Measurements from ENCODE around the gene CLDN20. TPM values are rescaled to one million over a fixed set of nuclear protein-coding genes. Genes with fewer than 3 reads are reported as not detected.

CLDN20 gene
- total RNA-seq, 2 donors from 2014 or later = not detected

- WGBS, 2 donors = 81% methylated on average over 4 of the region's 4 CpGs
- Histone ChIP-seq H3K36me3 (replicated peaks in 1 of 2; ENCODE audit: insufficient read depth in 1 of 2, low read depth in 2 of 2) (no peaks in the 10 kb centered on the region), H3K9me3 (no peaks in the 10 kb centered on the region), H3K27me3 (no peaks in the 10 kb centered on the region), H3K4me3 (no peak overlapping the region), H3K4me1 (peaks cover 10% of the 10 kb centered on the region), H3K27ac (no peak overlapping the region)
- intact Hi-C loops (cut with DNase I) = no loop called here
- no peak for ATAC-seq
- TF ChIP-seq POLR2A (IDR thresholded peaks at IDR 0.05) = no peak
- TF ChIP-seq, protein P1, sequence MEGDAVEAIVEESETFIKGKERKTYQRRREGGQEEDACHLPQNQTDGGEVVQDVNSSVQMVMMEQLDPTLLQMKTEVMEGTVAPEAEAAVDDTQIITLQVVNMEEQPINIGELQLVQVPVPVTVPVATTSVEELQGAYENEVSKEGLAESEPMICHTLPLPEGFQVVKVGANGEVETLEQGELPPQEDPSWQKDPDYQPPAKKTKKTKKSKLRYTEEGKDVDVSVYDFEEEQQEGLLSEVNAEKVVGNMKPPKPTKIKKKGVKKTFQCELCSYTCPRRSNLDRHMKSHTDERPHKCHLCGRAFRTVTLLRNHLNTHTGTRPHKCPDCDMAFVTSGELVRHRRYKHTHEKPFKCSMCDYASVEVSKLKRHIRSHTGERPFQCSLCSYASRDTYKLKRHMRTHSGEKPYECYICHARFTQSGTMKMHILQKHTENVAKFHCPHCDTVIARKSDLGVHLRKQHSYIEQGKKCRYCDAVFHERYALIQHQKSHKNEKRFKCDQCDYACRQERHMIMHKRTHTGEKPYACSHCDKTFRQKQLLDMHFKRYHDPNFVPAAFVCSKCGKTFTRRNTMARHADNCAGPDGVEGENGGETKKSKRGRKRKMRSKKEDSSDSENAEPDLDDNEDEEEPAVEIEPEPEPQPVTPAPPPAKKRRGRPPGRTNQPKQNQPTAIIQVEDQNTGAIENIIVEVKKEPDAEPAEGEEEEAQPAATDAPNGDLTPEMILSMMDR (IDR thresholded peaks at IDR 0.05) = no peak
- DNase-seq = no peak
These were observed 29.1 kb upstream of the CLDN20 start for GRCh38 chr6:155234687-155235086.

DNA sequence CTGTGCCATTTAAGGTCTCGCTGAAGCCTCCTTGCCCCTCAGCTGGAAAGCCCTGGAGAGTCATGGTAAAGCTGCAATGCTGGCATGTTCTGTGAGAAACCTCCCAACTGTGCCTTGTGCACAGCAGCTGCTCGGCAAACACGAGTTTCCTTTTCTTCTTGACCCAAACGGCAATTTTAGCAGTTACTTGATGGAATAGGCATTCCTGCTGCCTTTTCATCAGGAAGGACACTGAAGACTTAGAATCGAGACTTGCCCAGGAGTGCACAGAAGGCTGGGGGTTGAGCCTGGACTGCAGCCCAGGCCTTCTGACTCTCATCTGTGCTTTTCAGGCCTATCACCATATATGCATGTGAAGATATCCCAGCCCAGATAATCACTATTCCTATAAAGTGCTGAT, 28.7 kb upstream of the CLDN20 start:
- peak in 3 of 4 donors; percentile 8 to 62 (median 29) for DNase-seq
- H3K4me1 ChIP-seq = peaks cover 10% of the 10 kb centered on the region
- 26 to 32% methylated on average over 5 of the region's 5 CpGs for WGBS, 2 donors

GRCh38 chr6:155237613-155238012, 26.2 kb upstream of the CLDN20 start:
- Histone ChIP-seq H3K27me3 (no peaks in the 10 kb centered on the region), H3K4me3 (no peak overlapping the region), H3K27ac (no peak overlapping the region), H3K4me1 (peaks cover 10% of the 10 kb centered on the region), H3K9me3 (no peaks in the 10 kb centered on the region), H3K36me3 (replicated peaks in 1 of 2; ENCODE audit: insufficient read depth in 1 of 2, low read depth in 2 of 2) (no peaks in the 10 kb centered on the region)
- no peak for DNase-seq
- intact Hi-C loops (cut with DNase I) = no loop called here
- no peak for ATAC-seq
- 92% methylated on average over 1 of the region's 1 CpG; no CpG with 5 or more reads in 1 of the 2 donors for WGBS, 2 donors
- no peak for TF ChIP-seq POLR2A (IDR thresholded peaks at IDR 0.05)
- TF ChIP-seq, protein P1 (IDR thresholded peaks at IDR 0.05) = no peak

More for the DNA sequence above, 28.7 kb upstream of the CLDN20 start:
- peak; percentile 33 for ATAC-seq
- Histone ChIP-seq H3K4me3 (no peak overlapping the region), H3K27me3 (no peaks in the 10 kb centered on the region), H3K36me3 (replicated peaks in 1 of 2; ENCODE audit: insufficient read depth in 1 of 2, low read depth in 2 of 2) (no peaks in the 10 kb centered on the region), H3K9me3 (no peaks in the 10 kb centered on the region), H3K27ac (peak overlapping the region in 1 of 4 donors; percentile 17)
- intact Hi-C loops (cut with DNase I) = no loop called here
- no peak for TF ChIP-seq POLR2A (IDR thresholded peaks at IDR 0.05)
- TF ChIP-seq, protein P1 (IDR thresholded peaks at IDR 0.05) = no peak

DNA sequence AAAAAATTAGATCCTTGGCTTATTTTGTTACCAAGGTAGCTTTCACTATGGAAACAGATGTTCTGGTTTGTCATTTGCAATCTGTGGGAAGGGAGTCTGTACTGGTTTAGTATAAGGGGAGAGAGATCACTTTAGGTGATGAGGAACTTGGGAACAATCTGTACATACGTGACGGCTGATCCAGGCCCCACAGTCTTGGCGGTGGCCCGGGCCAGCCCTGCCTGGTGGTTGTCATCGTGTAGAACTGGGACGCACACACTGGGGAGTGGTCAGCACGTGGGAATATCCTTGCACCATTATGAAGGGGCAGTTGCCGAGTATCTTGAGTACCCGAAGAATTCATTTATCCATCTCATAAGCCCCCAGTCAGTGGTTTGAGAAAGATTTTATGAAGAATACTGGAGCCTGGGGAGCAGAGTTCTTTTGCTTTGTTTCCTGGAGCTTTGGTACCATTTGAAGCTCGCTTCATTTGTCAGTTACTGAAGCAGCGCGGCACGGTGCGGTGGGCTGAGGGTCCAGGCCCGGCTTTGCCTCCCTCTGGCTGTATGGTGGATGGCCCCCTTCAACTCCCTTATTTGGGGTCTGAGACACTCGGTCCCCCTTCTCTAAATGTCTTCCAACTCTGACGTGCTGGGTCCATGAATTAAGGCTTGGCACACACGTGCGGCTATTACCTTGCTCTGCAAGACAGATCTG, 22.8 kb upstream of the CLDN20 start:
- intact Hi-C loops (cut with DNase I) = no loop called here
- no peaks in the 10 kb centered on the region for H3K36me3 ChIP-seq (replicated peaks in 1 of 2; ENCODE audit: insufficient read depth in 1 of 2, low read depth in 2 of 2)
- ATAC-seq = no peak
- WGBS, 2 donors = 89 to 95% methylated on average over 19 of the region's 19 CpGs
- no peaks in the 10 kb centered on the region for H3K9me3 ChIP-seq
- no peak overlapping the region for H3K4me3 ChIP-seq
- H3K27ac ChIP-seq = no peak overlapping the region
- no peaks in the 10 kb centered on the region for H3K27me3 ChIP-seq
- TF ChIP-seq, protein P1 (IDR thresholded peaks at IDR 0.05) = no peak
- TF ChIP-seq POLR2A (IDR thresholded peaks at IDR 0.05) = no peak
- DNase-seq = no peak
- no peaks in the 10 kb centered on the region for H3K4me1 ChIP-seq

DNA sequence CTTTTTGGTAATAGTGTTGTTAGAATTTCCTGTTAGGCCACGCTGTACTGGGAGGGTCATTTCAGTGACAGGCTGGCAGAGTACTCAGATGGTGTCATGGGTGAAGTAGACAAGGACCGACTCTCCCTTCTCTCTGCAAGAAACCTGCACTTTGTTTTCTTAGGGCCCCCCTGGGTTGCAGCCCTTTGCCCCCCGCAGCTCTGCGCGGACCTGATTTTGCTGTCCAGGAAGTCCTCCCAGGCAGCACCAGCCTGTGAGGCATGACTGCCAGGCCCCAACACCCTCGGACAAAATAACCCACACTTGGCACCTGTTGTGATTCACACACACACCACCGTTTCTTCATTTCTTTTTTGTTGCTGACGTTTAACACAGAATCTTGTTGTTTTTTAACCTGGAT, 21.8 kb upstream of the CLDN20 start:
- Histone ChIP-seq H3K27me3 (no peaks in the 10 kb centered on the region), H3K4me3 (no peak overlapping the region), H3K9me3 (no peaks in the 10 kb centered on the region), H3K36me3 (replicated peaks in 1 of 2; ENCODE audit: insufficient read depth in 1 of 2, low read depth in 2 of 2) (no peaks in the 10 kb centered on the region), H3K4me1 (no peaks in the 10 kb centered on the region), H3K27ac (no peak overlapping the region)
- ATAC-seq (no peak), DNase-seq (no peak)
- intact Hi-C loops (cut with DNase I) = no loop called here
- TF ChIP-seq, protein P1 (IDR thresholded peaks at IDR 0.05) = no peak
- TF ChIP-seq POLR2A (IDR thresholded peaks at IDR 0.05) = no peak
- WGBS, 2 donors = 59 to 73% methylated on average over 8 of the region's 8 CpGs
